Measurements from ENCODE around the gene CLDN11. TPM values are rescaled to one million over a fixed set of nuclear protein-coding genes. Genes with fewer than 3 reads are reported as not detected.

Gene CLDN11
- total and polyA plus RNA-seq, 4 donors: 0.28 to 3.3 (median 1.9) TPM

GRCh38 chr3:170414202-170414663 is 4.4 kb upstream of the CLDN11 start (continued):
- no peak for TF ChIP-seq REST (IDR thresholded peaks at IDR 0.05)

- DNase-seq (ENCODE audit: low spot score): no peak
- Histone ChIP-seq H3K9ac (ENCODE audit: low read depth in 1 of 2, low read length in 2 of 2) (no peak overlapping the region), H3K4me3 (ENCODE audit: low read depth in 1 of 3, low read length in 3 of 3) (no peak overlapping the region), H3K9me3 (ENCODE audit: control insufficient read depth in 4 of 4, low read length in 3 of 4) (no peaks in the 10 kb centered on the region), H3K36me3 (ENCODE audit: control insufficient read depth in 4 of 4, insufficient read depth in 3 of 4, low read depth in 1 of 4, low read length in 3 of 4) (no peaks in the 10 kb centered on the region), H3K27ac (ENCODE audit: low read depth in 1 of 2, low read length in 2 of 2) (no peak overlapping the region), H3K4me1 (ENCODE audit: control insufficient read depth in 4 of 4, insufficient read depth in 4 of 4, low read length in 3 of 4) (peaks cover 0 to 17% (median 10%) of the 10 kb centered on the region in 4 donors), H3K27me3 (ENCODE audit: control insufficient read depth in 4 of 4, insufficient read depth in 4 of 4, low read length in 3 of 4) (peaks cover 0 to 4% (median 0%) of the 10 kb centered on the region in 4 donors)
- 93% methylated on average over 1 of the region's 1 CpG for WGBS
- TF ChIP-seq ATF3 (IDR thresholded peaks at IDR 0.05) (no peak), HNF4G (IDR thresholded peaks at IDR 0.05) (no peak), TAF1 (conservative IDR thresholded peaks at IDR 0.05) (no peak), ZBTB33 (IDR thresholded peaks at IDR 0.05) (no peak), FOXA2 (IDR thresholded peaks at IDR 0.05) (no peak), YY1 (IDR thresholded peaks at IDR 0.05) (no peak), REST (IDR thresholded peaks at IDR 0.05) (no peak), RAD21 (IDR thresholded peaks at IDR 0.05) (no peak), RXRA (IDR thresholded peaks at IDR 0.05) (no peak), EGR1 (IDR thresholded peaks at IDR 0.05; ENCODE audit: low read depth in 2 of 2) (no peak), CTCF (IDR thresholded peaks at IDR 0.05; ENCODE audit: low read depth, low read length, missing input control) (no peak), SP1 (IDR thresholded peaks at IDR 0.05) (no peak), MAX (IDR thresholded peaks at IDR 0.05) (no peak), NR2F2 (IDR thresholded peaks at IDR 0.05) (no peak), FOXA1 (IDR thresholded peaks at IDR 0.05) (no peak), GABPA (IDR thresholded peaks at IDR 0.05 in 1 of 2, conservative IDR thresholded peaks at IDR 0.05 in 1 of 2) (no peak), HNF4A (conservative IDR thresholded peaks at IDR 0.05) (no peak), JUND (IDR thresholded peaks at IDR 0.05) (no peak)
These were observed 1.6 kb upstream of the CLDN11 start for GRCh38 chr3:170417090-170417489.
